Upper lobe of left lung (tissue), 6 donors: ENCODE results near the gene ABCG1. TPM values are rescaled to one million over a fixed set of nuclear protein-coding genes. Genes with fewer than 3 reads are reported as not detected.

Source experiments
- ATAC-seq, 2 donors: fragments of 200-7000 bp; cut with Tn5 transposase; one replicate each; pipeline ENCODE4 v1.9.1; 2022; ENCODE audit warnings: mild to moderate bottlenecking in 2 of 2, moderate library complexity in 2 of 2; ENCODE audit not compliant: low FRiP score in 2 of 2
- DNase-seq, 2 donors: peaks; one replicate each; pipeline ENCODE4 v3.0.0-alpha.2; 2019 to 2020
- H3K27ac ChIP-seq, 4 donors: fragments of 200-600 bp; sonication (generic); one replicate each; pipeline ENCODE4 v1.5.1; 2016 to 2019
- H3K27me3 ChIP-seq, 4 donors: fragments of 200-600 bp; sonication (generic); one replicate each; pipeline ENCODE4 v1.5.1; 2017 to 2019
- H3K36me3 ChIP-seq, 4 donors: fragments of 200-600 bp; sonication (generic); one replicate each; pipeline ENCODE4 v1.5.1; 2016 to 2019
- H3K4me1 ChIP-seq, 4 donors: fragments of 200-600 bp; sonication (generic); one replicate each; pipeline ENCODE4 v1.5.1; 2018 to 2019
- H3K4me3 ChIP-seq, 4 donors: fragments of 200-600 bp; sonication (generic); one replicate each; pipeline ENCODE4 v1.5.1; 2017 to 2019; ENCODE audit warnings: mild to moderate bottlenecking in 2 of 4, moderate library complexity in 1 of 4
- H3K9me3 ChIP-seq, 4 donors: fragments of 200-600 bp; sonication (generic); one replicate each; pipeline ENCODE4 v1.5.1; 2018 to 2019
- CTCF ChIP-seq, 6 experiments: fragments of 450-650 bp in 4 of 6; fragments of 200-600 bp in 2 of 6; sonication (generic) in 2 of 6; IDR thresholded peaks; one replicate each; pipeline ENCODE4 v1.5.1; 2016 to 2019; ENCODE audit warnings: antibody characterized with exemption in 6 of 6
- EP300 ChIP-seq, 4 donors: sonication (generic); formaldehyde crosslinking; IDR thresholded peaks; one replicate each; pipeline ENCODE4 v1.5.1; 2017; ENCODE audit warnings: antibody characterized with exemption in 4 of 4, control low read depth in 2 of 4
- POLR2A ChIP-seq, 4 donors: fragments of 450-650 bp; IDR thresholded peaks; one replicate each; pipeline ENCODE4 v1.5.1; 2016 to 2017; ENCODE audit warnings: antibody characterized with exemption in 4 of 4, mild to moderate bottlenecking in 2 of 4
- POLR2AphosphoS5 ChIP-seq, 2 donors: sonication (generic); formaldehyde crosslinking; IDR thresholded peaks; one replicate each; pipeline ENCODE4 v1.5.1; 2017; ENCODE audit warnings: antibody characterized with exemption in 2 of 2
- WGBS, 2 donors: methylation state at CpG; one replicate each; pipeline ENCODE4 v1.1.5; 2017 to 2018; 5-methylcytosine and 5-hydroxymethylcytosine counted together
- total RNA-seq, 6 donors: library from RNA; depleted of rRNA in 4 of 6; stranded (reverse); fragments of >200 nt in 4 of 6; gene quantifications; one replicate each; pipeline versions ENCODE4 v1.1.0 to v1.2.1, GENCODE V29; 2016 to 2021
- donor health status: DM: no; HTN: no; CAD: no; lungs with moderate emphysema.
- donor health status: DM: no; HTN: yes; CAD: no; lungs with severe emphysema.

Gene ABCG1
- total RNA-seq, 6 donors from 2014 or later: 56.7 to 130 (median 79.8) TPM

DNA sequence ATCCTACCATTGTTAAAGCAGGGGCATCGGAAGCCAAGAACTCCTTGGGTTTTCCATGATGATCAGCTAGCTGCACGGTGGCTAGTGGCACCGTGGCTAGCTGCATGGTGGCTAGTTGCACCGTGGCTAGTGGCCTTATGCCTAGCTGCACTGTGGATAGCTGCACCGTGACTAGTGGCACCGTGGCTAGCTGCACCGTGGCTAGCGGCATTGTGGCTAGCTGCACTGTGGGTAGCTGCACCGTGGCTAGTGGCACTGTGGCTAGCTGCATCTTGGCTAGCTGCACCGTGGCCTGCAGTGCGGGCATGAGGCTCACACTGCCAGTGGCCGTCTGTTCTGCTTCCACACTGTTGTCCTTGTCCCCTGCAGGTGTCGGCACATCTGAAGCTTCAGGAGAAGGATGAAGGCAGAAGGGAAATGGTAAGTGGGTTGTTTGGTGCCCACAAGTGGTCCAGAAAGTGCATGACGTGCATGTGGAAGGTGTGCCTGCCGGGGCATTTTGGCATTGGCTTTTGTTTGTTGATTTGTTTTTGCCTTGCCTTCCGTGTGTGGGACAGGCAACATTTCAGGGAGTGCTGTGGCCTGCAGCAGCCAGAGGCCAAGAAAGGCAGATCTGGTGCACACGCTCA, 57.7 kb downstream of the ABCG1 start:
- peaks cover 0 to 4% (median 0%) of the 10 kb centered on the region in 4 donors for H3K4me1 ChIP-seq
- ATAC-seq (no peak), DNase-seq (no peak)
- TF ChIP-seq CTCF (IDR thresholded peaks at IDR 0.05): no peak
- no peak for TF ChIP-seq EP300 (IDR thresholded peaks at IDR 0.05)
- TF ChIP-seq POLR2AphosphoS5 (IDR thresholded peaks at IDR 0.05): no peak
- no peak for TF ChIP-seq POLR2A (IDR thresholded peaks at IDR 0.05)
- H3K27ac ChIP-seq: no peak overlapping the region
- no peaks in the 10 kb centered on the region for H3K9me3 ChIP-seq
- H3K4me3 ChIP-seq: no peak overlapping the region
- WGBS, 2 donors: 83 to 91% methylated on average over 8 to 15 of the region's 17 CpGs
- peaks cover 0 to 65% (median 28%) of the 10 kb centered on the region in 4 donors for H3K36me3 ChIP-seq
- no peaks in the 10 kb centered on the region for H3K27me3 ChIP-seq

- Histone ChIP-seq H3K27ac (no peak overlapping the region), H3K36me3 (peaks cover 0 to 71% (median 32%) of the 10 kb centered on the region in 4 donors), H3K4me3 (no peak overlapping the region), H3K9me3 (no peaks in the 10 kb centered on the region), H3K4me1 (peaks cover 0 to 2% (median 0%) of the 10 kb centered on the region in 4 donors), H3K27me3 (no peaks in the 10 kb centered on the region)
- no peak for ATAC-seq
- TF ChIP-seq POLR2AphosphoS5 (IDR thresholded peaks at IDR 0.05): no peak
- TF ChIP-seq EP300 (IDR thresholded peaks at IDR 0.05): no peak
- TF ChIP-seq POLR2A (IDR thresholded peaks at IDR 0.05): no peak
- no peak for TF ChIP-seq CTCF (IDR thresholded peaks at IDR 0.05)
- 63 to 82% methylated on average over 4 of the region's 4 CpGs for WGBS, 2 donors
- DNase-seq: no peak
Observed at GRCh38 chr21:42277593-42277992, 58.7 kb downstream of the ABCG1 start.

DNA sequence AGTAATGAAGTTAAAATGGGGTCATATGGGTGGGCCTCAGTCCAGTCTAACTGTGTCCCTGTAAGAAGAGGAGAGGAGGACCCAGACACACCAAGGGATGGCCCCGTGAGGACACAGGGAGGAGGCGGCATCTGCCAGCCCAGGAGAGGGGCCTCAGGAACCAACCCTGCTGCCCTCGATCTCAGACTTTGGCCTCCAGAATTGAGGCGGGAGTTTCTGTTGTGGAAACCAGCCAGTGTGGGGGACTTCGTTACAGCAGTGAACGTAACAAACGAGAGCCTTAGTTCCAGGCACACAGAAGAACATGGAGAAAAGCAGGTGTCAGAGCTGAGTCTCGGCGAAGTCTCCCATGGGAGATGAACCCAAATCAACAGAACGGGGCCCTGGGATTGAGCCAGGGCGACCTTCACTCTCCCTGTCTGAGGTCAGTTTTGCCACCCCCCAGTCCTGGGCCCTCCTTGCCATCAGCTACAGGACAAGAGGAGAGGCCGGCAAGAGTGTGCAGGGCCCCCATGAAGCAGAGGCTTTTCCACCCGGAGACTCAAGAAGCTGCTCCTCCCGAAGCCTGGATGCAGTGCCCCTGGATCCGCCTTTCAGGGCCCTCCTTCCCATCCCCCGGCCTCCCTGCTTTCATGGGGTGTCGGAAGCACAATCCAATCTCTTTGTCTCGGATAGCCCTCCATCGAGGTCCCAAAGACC, 59.7 kb downstream of the ABCG1 start:
- H3K36me3 ChIP-seq: peaks cover 0 to 72% (median 33%) of the 10 kb centered on the region in 4 donors
- H3K9me3 ChIP-seq: no peaks in the 10 kb centered on the region
- no peak for TF ChIP-seq CTCF (IDR thresholded peaks at IDR 0.05)
- no peak for TF ChIP-seq EP300 (IDR thresholded peaks at IDR 0.05)
- no peak for TF ChIP-seq POLR2A (IDR thresholded peaks at IDR 0.05)
- WGBS, 2 donors: 91 to 93% methylated on average over 18 to 19 of the region's 19 CpGs
- DNase-seq (no peak), ATAC-seq (no peak)
- no peaks in the 10 kb centered on the region for H3K4me1 ChIP-seq
- no peaks in the 10 kb centered on the region for H3K27me3 ChIP-seq
- no peak overlapping the region for H3K27ac ChIP-seq
- H3K4me3 ChIP-seq: no peak overlapping the region

- WGBS, 2 donors: 82 to 95% methylated on average over 3 to 17 of the region's 20 CpGs
- H3K27ac ChIP-seq: no peak overlapping the region
- H3K36me3 ChIP-seq: peaks cover 0 to 74% (median 33%) of the 10 kb centered on the region in 4 donors
- DNase-seq (no peak), ATAC-seq (no peak)
- no peak overlapping the region for H3K4me3 ChIP-seq
- no peaks in the 10 kb centered on the region for H3K4me1 ChIP-seq
- TF ChIP-seq CTCF (IDR thresholded peaks at IDR 0.05) (no peak), EP300 (IDR thresholded peaks at IDR 0.05) (no peak), POLR2AphosphoS5 (IDR thresholded peaks at IDR 0.05) (no peak), POLR2A (IDR thresholded peaks at IDR 0.05) (no peak)
- no peaks in the 10 kb centered on the region for H3K9me3 ChIP-seq
- H3K27me3 ChIP-seq: no peaks in the 10 kb centered on the region
Observed at GRCh38 chr21:42279341-42279871, 60.5 kb downstream of the ABCG1 start.
